GM23338 (cell line): ENCODE measurements around the gene CLCN6. TPM values are rescaled to one million over a fixed set of nuclear protein-coding genes. Genes with fewer than 3 reads are reported as not detected.

ENCODE experiments used
- ATAC-seq: fragments of 200-7000 bp; cut with Tn5 transposase; 3 replicates; pipeline ENCODE4 v1.9.1; 2020
- DNase-seq: peaks from one replicate; pipeline ENCODE4 v3.0.0-alpha.2; 2015; ENCODE audit warnings: low spot score
- H2AFZ ChIP-seq: fragments of 200-600 bp; sonication (generic); 2 replicates; pipeline ENCODE4 v1.8.0; 2016; ENCODE audit warnings: antibody characterized with exemption, mild to moderate bottlenecking, moderate library complexity
- H3F3A ChIP-seq: fragments of 200-600 bp; sonication (generic); replicated peaks from 2 replicates; pipeline ENCODE4 v1.8.0; 2017; ENCODE audit warnings: antibody characterized with exemption, mixed run types, low read depth
- H3K27ac ChIP-seq: fragments of 200-600 bp; sonication (generic); 2 replicates; pipeline ENCODE4 v1.6.1; 2016; ENCODE audit warnings: low read depth
- H3K27me3 ChIP-seq: fragments of 200-600 bp; sonication (generic); 2 replicates; pipeline ENCODE4 v1.8.0; 2016; ENCODE audit warnings: mild to moderate bottlenecking, mixed run types, moderate library complexity; ENCODE audit not compliant: insufficient read depth
- H3K36me3 ChIP-seq: fragments of 200-600 bp; sonication (generic); 2 replicates; pipeline ENCODE4 v1.8.0; 2016; ENCODE audit warnings: mild to moderate bottlenecking; ENCODE audit not compliant: insufficient read depth
- H3K4me1 ChIP-seq: fragments of 200-600 bp; sonication (generic); 2 replicates; pipeline ENCODE4 v1.8.0; 2016; ENCODE audit warnings: mild to moderate bottlenecking, moderate library complexity; ENCODE audit not compliant: insufficient read depth
- H3K4me2 ChIP-seq: fragments of 200-600 bp; sonication (generic); 2 replicates; pipeline ENCODE4 v1.7.1; 2017; ENCODE audit warnings: mixed run types
- H3K4me3 ChIP-seq: fragments of 200-600 bp; sonication (generic); 2 replicates; pipeline ENCODE4 v1.6.1; 2016; ENCODE audit warnings: mixed run types
- H3K79me2 ChIP-seq: fragments of 200-600 bp; sonication (generic); replicated peaks from 2 replicates; pipeline ENCODE4 v1.8.0; 2017; ENCODE audit warnings: mild to moderate bottlenecking; ENCODE audit not compliant: insufficient read depth
- H3K9me2 ChIP-seq: fragments of 200-600 bp; sonication (generic); 2 replicates; pipeline ENCODE4 v1.8.0; 2017; ENCODE audit not compliant: insufficient read depth
- H4K20me1 ChIP-seq: fragments of 200-600 bp; sonication (generic); replicated peaks from 2 replicates; pipeline ENCODE4 v1.8.0; 2017; ENCODE audit warnings: mild to moderate bottlenecking; ENCODE audit not compliant: insufficient read depth
- H3K27ac Mint-ChIP-seq: 2 replicates; pipeline ENCODE4 v1.8.0; 2020; ENCODE audit warnings: inconsistent platforms, mild to moderate bottlenecking, moderate library complexity, mixed read lengths
- H3K27me3 Mint-ChIP-seq: 3 replicates; pipeline ENCODE4 v1.8.0; 2022; ENCODE audit warnings: low read depth, mild to moderate bottlenecking, moderate library complexity, mixed read lengths, inconsistent platforms; ENCODE audit not compliant: insufficient read depth, poor library complexity
- H3K36me3 Mint-ChIP-seq: 3 replicates; pipeline ENCODE4 v1.8.0; 2021; ENCODE audit warnings: low read depth, mild to moderate bottlenecking, inconsistent platforms, moderate library complexity, mixed read lengths
- H3K4me1 Mint-ChIP-seq: 3 replicates; pipeline ENCODE4 v1.8.0; 2020; ENCODE audit warnings: mild to moderate bottlenecking, inconsistent platforms, mixed read lengths
- H3K4me3 Mint-ChIP-seq: 3 replicates; pipeline ENCODE4 v1.8.0; 2021; ENCODE audit warnings: moderate library complexity, mild to moderate bottlenecking, inconsistent platforms, mixed read lengths
- H3K9me3 Mint-ChIP-seq: 3 replicates; pipeline ENCODE4 v1.8.0; 2020; ENCODE audit warnings: moderate library complexity, mild to moderate bottlenecking, inconsistent platforms, mixed read lengths
- CREB1 ChIP-seq: fragments of 250-450 bp; sonication (Bioruptor Pico); IDR thresholded peaks from 2 replicates; pipeline ENCODE4 v1.5.0; 2020; ENCODE audit warnings: low read depth, mild to moderate bottlenecking, moderate library complexity
- EZH2 ChIP-seq: fragments of 200-600 bp; sonication (generic); IDR thresholded peaks from one replicate; pipeline ENCODE4 v1.8.0; 2017; ENCODE audit warnings: antibody characterized with exemption, mild to moderate bottlenecking, low read depth; ENCODE audit not compliant: unreplicated experiment
- EZH2phosphoT487 ChIP-seq: fragments of 200-600 bp; sonication (generic); IDR thresholded peaks from one replicate; pipeline ENCODE4 v1.8.1; 2018; ENCODE audit warnings: antibody characterized with exemption; ENCODE audit not compliant: unreplicated experiment
- JUNB ChIP-seq: IDR thresholded peaks from one replicate; pipeline ENCODE4 v1.6.1; 2016; ENCODE audit warnings: antibody characterized with exemption; ENCODE audit not compliant: unreplicated experiment
- STAT1 ChIP-seq: IDR thresholded peaks from one replicate; pipeline ENCODE4 v1.6.1; 2016; ENCODE audit warnings: antibody characterized with exemption; ENCODE audit not compliant: unreplicated experiment
- ZNF114 ChIP-seq: fragments of 250-450 bp; sonication (Bioruptor Pico); IDR thresholded peaks from 2 replicates; pipeline ENCODE4 v1.5.0; 2020; ENCODE audit warnings: mild to moderate bottlenecking, moderate library complexity
- ZNF462 ChIP-seq: fragments of 250-450 bp; sonication (Bioruptor Pico); IDR thresholded peaks from 2 replicates; pipeline ENCODE4 v1.5.0; 2020; ENCODE audit warnings: mild to moderate bottlenecking, moderate library complexity
- polyA plus RNA-seq: library from polyadenylated mRNA; unstranded; fragments of >200 nt; fragmentation: Nextera tagmentation; extraction: Ambion mirVana; gene quantifications from 2 replicates; pipeline ENCODE4 v1.2.1, GENCODE V29; 2016
- total RNA-seq: library from RNA; depleted of rRNA; stranded (reverse); fragments of >200 nt; shearing (Covaris generic); gene quantifications from 2 replicates; pipeline ENCODE4 v1.2.3, GENCODE V29; 2014
- TF ChIP-seq, protein P1 (sequence below), 2 experiments: fragments of 200-600 bp in 1 of 2; sonication (generic) in 1 of 2; conservative IDR thresholded peaks; 2 replicates each; pipeline versions ENCODE4 v1.5.1 to v1.6.1; 2016 to 2017; ENCODE audit warnings: antibody characterized with exemption in 2 of 2, low read depth in 2 of 2, mild to moderate bottlenecking in 2 of 2, moderate library complexity in 1 of 2
- TF ChIP-seq, protein P2 (sequence below): IDR thresholded peaks from one replicate; pipeline ENCODE4 v1.6.1; 2018; ENCODE audit warnings: antibody characterized with exemption; ENCODE audit not compliant: unreplicated experiment

CLCN6 gene
- total and polyA plus RNA-seq, 2 experiments from 2014 or later: 16.0 to 22.6 TPM

DNA sequence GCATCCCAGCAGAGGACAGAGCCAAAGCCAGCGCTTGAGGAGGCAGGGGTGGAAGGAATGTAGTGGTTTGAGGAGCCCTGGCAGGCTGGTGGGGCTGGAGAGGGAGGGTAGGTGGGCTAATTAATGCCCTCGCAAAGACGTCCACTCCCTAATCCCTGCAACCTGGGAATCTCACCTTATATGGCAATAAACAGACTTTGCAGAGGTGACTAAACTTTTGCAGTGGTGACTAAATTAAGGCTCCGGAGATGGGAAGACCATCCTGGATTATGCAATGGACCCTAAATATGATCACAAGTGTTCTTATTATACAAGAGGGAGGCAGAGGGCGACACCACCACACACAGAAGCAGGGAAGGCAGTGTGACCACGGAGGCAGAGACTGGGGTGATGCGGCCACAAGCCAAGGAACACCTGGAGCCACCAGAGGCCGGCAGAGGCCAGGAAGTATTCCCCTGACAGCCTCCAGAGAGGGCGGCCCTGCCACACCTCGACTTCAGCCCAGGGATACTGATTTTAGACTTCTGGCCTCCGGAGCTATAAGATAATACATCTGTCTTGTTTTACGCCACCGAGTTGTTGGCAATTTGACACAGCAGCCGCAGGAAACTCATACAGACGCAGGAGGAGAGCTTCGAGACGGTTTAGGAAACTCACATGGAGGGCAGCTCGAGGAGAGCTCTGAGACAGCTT is 75.9 kb downstream of the CLCN6 start (continued):
- TF ChIP-seq, protein P1, sequence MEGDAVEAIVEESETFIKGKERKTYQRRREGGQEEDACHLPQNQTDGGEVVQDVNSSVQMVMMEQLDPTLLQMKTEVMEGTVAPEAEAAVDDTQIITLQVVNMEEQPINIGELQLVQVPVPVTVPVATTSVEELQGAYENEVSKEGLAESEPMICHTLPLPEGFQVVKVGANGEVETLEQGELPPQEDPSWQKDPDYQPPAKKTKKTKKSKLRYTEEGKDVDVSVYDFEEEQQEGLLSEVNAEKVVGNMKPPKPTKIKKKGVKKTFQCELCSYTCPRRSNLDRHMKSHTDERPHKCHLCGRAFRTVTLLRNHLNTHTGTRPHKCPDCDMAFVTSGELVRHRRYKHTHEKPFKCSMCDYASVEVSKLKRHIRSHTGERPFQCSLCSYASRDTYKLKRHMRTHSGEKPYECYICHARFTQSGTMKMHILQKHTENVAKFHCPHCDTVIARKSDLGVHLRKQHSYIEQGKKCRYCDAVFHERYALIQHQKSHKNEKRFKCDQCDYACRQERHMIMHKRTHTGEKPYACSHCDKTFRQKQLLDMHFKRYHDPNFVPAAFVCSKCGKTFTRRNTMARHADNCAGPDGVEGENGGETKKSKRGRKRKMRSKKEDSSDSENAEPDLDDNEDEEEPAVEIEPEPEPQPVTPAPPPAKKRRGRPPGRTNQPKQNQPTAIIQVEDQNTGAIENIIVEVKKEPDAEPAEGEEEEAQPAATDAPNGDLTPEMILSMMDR (conservative IDR thresholded peaks at IDR 0.05; ENCODE audit: low read depth in 2 of 2): peak; percentile 14 to 37; a peak in 3 of 4 replicates
- no peak for TF ChIP-seq STAT1

GRCh38 chr1:11882814-11883538 is 77.0 kb downstream of the CLCN6 start:
- Histone ChIP-seq H3K79me2 (no peaks in the 10 kb centered on the region), H3K4me2 (peak overlapping the region; percentile 60), H3K9me2 (no peaks in the 10 kb centered on the region), H3K4me1 (peaks cover 3% of the 10 kb centered on the region; the same call in 1 of the 2 replicates), H3K36me3 (no peaks in the 10 kb centered on the region), H3K4me3 (no peak overlapping the region), H2AFZ (peak overlapping the region; percentile 87), H3K27me3 (no peaks in the 10 kb centered on the region), H3K27ac (no peak overlapping the region), H3F3A (no peaks in the 10 kb centered on the region), H4K20me1 (no peaks in the 10 kb centered on the region)
- H3K4me3 Mint-ChIP-seq: no peak overlapping the region
- ATAC-seq (peak; percentile 81), DNase-seq (peak; percentile 80)
- no peaks in the 10 kb centered on the region for H3K9me3 Mint-ChIP-seq
- no peaks in the 10 kb centered on the region for H3K36me3 Mint-ChIP-seq
- TF ChIP-seq ZNF462 (CRISPR knock-in tag): no peak
- no peak for TF ChIP-seq EZH2phosphoT487
- TF ChIP-seq ZNF114 (CRISPR knock-in tag): no peak
- TF ChIP-seq JUNB: no peak
- no peak for TF ChIP-seq CREB1
- TF ChIP-seq, protein P2, sequence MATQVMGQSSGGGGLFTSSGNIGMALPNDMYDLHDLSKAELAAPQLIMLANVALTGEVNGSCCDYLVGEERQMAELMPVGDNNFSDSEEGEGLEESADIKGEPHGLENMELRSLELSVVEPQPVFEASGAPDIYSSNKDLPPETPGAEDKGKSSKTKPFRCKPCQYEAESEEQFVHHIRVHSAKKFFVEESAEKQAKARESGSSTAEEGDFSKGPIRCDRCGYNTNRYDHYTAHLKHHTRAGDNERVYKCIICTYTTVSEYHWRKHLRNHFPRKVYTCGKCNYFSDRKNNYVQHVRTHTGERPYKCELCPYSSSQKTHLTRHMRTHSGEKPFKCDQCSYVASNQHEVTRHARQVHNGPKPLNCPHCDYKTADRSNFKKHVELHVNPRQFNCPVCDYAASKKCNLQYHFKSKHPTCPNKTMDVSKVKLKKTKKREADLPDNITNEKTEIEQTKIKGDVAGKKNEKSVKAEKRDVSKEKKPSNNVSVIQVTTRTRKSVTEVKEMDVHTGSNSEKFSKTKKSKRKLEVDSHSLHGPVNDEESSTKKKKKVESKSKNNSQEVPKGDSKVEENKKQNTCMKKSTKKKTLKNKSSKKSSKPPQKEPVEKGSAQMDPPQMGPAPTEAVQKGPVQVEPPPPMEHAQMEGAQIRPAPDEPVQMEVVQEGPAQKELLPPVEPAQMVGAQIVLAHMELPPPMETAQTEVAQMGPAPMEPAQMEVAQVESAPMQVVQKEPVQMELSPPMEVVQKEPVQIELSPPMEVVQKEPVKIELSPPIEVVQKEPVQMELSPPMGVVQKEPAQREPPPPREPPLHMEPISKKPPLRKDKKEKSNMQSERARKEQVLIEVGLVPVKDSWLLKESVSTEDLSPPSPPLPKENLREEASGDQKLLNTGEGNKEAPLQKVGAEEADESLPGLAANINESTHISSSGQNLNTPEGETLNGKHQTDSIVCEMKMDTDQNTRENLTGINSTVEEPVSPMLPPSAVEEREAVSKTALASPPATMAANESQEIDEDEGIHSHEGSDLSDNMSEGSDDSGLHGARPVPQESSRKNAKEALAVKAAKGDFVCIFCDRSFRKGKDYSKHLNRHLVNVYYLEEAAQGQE: no peak
- no peak for TF ChIP-seq EZH2
- H3K27ac Mint-ChIP-seq: no peak overlapping the region
- no peaks in the 10 kb centered on the region for H3K27me3 Mint-ChIP-seq
- H3K4me1 Mint-ChIP-seq: peaks cover 11% of the 10 kb centered on the region
